Right kidney (tissue), 1 donor: ENCODE results near the gene XRCC5.
"Not testable (repeated sequence)": the region's sequence is repeated elsewhere in the genome, so short reads cannot be mapped to it uniquely, and the experiment has no call there.

Experiments used
- DNase-seq: peaks from one replicate; pipeline ENCODE4 v3.0.0-alpha.2; 2016

The XRCC5 gene

DNA sequence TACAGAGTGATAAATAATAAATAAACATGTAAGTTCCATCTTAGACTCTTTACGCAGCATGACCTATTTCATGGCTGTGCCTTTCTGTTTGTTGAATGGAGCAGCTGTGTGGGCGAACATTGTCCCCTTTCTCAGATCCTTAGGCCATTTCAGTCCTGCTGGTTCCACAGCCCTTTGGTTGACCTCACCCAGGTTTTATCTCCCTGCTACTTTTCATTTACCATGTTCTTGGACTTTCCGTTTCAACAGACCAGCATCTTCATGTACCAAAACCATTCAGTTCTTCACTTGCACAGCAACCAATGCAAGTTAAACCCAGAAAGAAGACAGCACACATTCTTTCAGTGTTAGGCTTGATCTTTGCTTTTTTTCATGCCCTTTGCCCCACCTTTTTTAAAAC, 83.8 kb downstream of the XRCC5 start:
- DNase-seq = no peak

DNA sequence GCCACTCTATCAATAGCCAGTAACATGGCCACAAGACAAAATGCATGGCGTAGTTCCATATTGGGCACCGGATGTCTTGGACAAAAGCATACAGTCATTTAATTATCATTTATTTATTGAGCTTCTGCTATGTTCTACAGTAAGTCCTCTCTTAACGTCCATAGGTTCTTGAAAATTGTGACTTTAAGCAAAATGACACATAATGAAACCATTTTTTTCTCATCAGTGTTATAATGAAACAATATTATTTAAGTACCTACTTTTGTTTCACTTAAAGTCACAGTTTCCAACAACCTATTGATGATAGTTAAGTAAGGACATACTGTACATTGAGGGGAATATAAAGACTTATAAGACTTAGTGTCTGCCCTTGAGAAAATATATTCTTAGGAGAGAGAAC, 84.9 kb downstream of the XRCC5 start:
- no peak for DNase-seq

DNA sequence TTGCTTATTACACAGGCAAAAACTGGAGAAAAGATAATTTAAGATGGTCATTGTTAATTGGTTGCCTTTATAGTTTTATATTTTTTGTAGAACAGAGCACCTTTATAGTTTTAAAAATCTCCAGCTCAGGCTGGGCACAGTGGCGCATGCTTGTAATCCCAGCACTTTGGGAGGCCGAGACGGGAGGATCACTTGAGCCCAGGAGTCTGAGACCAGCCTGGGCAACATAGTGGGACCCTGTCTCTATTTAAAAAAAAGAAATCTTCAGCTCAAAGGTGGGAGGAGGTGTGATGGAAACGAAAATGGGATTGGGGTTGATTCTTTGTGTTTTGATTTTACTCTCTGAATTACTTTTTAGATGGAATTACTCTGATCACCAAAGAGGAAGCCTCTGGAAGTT, 85.4 kb downstream of the XRCC5 start:
- no peak for DNase-seq

DNA sequence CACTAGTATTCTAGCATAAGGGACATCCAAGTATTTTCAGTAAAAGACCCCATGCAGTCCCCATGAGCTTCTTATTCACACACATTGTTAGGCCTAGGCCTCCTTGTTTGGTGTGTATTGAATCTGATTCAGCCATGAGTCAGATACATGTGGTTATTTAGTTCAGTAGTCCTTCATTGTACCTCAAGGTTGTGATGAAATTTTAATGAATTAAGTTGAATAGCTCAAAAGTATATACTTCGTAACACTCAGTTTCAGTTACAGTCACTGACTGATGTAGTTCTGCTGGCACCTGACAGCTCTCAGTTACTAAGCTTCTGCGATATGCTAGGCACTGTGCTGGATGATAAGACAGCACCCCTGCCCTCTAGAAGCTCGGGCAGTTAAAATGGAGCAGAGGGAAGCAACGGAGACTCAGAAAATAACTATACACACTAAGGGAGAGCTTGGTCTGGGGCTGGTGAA, 86.4 kb downstream of the XRCC5 start:
- no peak for DNase-seq

DNA sequence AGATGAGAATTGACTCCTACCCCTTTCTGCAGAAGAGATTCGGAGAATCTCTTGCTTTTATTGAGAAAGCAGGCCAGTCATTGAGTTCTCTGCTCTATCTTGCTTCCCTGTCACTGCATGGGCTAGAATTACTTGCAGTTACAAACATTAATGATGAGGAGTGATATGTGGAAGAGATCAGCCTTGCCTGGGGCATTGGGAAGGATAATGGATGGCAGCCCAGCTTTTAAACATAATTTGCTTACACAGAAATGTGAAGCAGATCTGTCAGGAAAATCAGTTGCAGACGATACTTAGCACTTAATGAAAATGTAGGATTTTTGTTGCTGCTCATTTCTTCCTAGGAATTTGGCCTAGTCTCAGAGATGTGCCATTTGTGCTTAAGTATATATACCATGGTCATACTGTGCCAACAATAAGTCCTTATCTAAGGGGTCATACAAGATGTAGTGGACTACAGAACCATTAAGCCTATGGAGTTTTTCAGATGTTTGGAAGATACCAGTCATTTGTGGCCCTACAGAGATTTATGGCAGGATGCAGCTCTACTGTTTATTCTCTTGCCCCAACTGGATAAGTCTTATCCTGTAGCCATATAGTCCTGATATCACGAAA, 92.7 kb downstream of the XRCC5 start:
- DNase-seq = no peak

DNA sequence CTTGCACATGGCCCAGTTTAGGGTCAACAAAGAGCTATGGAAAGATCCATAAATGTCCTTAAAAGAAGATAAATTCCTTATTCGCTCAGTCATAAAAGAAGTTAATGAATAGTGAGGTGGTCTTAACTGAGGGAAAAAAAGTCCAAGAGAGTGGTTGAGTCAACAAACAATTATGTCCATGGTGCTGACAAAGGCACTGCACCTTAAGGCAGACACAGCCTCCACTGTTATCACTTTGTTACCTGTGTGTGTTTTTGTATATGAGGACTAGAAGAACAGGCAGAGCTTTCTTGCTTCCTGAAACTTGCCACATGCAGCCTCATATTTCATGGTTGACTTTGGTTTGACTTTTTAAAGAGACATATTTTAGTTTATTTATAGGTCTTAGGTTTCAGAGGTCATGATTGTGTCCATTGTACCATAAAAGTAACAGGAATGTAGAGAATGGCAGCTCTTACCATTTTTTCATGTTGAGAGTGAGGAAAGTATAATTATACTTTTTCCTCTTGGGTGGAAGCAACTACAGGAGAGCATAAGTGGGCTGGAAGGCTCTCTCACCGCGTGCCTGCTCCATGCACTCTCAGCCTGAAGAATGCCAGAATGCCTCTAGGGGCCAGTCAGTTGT, 93.6 kb downstream of the XRCC5 start:
- no peak for DNase-seq

DNA sequence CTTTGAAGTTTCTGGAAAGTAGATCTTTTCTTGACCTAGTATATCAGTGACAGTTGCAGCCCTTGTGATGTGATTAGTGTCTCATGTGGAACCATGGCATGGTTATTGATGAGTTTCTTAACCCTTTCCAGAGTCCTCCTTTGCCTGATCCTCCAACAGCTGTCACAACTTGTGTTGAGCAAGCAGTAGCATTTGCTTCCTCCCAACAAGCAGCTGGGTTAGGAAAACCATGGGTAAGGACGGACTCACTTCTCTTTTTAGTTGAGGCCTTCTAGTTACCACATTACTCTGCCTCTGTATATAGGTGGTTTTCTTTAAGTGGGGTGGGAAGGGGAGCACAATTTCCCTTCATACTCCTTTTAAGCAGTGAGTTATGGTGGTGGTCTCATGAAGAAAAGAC, 96.3 kb downstream of the XRCC5 start:
- no peak for DNase-seq

DNA sequence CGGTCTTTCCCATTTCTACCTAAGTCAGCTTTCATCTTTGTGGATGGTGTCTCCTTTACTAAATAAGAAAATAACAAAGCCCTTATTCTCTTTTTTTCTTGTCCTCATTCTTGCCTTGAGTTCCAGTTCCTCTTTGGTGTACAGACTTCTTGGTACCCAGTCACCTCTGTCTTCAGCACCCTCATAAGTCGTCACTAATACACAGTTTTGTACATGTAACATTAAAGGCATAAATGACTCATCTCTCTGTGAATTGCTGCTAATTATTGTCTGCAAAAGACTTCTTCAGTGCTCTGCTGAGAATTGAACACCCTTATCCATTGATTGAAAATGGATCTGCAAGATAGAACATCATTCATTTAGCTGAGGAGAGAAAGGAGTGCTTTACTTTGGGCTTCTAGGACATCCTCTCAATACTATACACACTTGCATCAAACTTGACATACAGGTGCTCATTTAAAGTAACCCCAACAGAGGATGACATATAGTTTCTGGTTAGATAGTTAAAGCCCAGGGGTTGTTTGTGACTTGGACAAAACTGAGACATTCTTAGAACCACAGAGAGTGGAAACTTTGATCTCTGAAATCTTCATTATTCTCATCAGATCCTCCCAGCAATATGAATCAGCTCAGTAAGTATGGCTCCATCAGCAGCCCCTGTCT, 97.0 kb downstream of the XRCC5 start:
- DNase-seq = no peak

DNA sequence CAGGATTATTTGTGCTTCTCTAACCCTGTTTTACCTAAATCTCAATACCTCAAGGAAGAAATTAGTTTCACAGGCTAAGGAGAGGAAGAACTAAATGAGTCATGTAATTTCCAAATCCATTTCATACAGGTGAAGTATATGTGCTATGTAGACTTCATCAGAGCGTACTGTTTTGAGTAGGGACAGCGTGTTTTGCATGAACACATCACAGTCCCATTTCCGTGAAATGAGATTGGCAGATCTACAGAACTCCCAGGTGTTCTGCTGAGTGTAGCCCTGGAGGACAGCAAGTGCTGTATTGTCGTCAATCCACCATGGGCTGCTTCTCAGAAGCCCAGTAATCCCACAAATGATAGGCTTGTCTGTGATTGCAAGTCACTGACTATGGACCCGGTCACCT, 97.7 kb downstream of the XRCC5 start:
- no peak for DNase-seq

DNA sequence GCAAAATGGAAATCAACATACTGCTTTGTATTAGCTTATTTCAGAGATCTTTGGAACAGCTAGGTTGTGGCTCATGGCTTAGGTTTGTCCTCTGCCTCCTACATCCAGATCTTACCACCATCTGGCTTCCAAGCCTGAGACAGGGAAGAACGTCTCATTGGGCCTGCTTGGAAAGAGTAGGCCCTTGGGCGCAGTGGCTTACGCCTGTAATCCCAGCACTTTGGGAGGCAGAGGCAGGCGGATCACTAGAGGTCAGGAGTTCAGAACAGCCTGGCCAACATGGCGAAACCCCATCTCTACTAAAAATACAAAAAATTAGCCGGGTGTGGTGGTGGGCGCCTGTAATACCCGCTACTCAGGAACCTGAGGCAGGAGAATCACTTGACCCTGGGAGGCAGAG, 99.5 kb downstream of the XRCC5 start:
- not testable (repeated sequence) for DNase-seq

DNA sequence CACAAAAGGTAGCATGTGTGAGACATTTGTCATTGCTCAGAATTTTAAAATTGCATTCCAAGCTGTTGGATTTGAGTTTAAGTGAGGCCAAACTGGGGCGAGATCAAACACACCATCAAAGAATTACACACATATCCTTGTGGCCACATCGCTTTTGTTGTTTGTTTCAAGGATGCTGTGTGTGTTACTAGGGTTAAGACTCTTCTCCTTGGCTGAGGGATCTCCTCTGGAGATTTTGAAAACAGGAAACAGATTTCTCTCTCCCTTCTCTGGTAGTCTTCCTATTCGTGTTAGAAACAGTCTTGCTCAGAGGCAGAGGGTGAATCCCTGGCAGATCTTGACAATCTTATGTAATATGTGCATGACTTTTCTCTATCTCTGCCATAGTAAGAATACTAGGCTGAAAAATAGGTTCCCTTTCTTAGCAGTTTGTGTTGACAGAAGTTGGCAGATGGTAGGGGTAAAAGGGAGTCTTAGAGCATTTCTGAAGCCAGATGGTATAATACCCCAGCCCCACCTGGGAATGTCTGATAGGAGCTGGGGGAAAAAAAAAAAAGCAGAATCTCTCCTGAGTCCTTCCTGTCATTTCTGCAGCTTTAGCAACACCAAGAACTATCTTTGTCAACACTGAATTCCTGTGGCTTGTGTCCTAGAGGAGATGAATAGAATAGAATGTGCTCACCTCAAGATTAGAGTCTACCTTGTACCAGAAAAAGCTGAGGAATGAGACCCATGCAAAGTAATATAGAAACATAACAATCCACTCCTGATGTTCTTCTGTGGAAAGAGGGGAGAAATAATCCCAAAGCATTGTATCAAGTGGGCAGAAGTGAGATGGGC, 101.8 kb downstream of the XRCC5 start:
- no peak for DNase-seq

DNA sequence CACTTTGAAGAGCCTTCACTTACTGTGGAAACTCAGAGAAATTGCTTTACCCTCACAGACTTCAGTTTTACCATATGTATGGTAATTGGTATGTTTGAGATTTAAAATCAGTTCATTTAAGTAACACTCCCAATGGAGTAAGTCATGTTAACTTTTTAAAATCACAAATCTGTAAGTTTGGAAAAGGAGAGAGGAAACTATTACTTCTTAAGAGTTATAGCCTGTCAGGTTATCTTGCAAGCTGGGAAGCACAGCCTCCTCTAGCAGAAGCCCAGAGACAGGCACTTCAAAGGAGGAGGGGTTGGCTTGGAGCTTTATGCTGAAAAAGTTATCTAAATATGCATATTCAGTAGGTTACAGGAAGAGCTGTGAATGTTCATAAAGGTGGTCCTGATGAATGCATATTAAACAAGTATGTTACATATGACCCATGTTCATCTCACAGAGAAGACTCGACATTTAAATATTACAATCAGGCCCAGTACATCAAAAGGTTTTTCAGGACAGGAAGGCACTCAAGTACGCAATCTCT, 102.5 kb downstream of the XRCC5 start:
- DNase-seq = no peak

DNA sequence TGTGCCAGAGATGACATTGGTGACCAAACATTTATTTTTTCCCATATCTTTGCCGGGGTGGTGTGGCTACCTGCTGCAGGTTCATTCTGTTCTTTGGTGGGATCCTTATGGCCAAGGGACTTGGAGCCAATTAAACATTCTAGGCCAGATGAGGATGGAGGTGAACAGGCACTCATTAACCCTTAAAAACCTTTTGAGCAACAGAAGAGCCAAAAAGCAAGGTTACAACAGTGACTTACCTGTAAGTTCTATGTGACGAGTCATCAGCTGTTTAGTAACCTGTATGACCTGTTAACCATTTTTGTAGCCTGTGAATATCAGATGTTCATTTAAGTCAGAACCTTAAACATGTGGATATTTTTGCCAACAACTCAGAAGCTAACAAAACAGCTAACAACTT, 105.6 kb downstream of the XRCC5 start:
- no peak for DNase-seq

DNA sequence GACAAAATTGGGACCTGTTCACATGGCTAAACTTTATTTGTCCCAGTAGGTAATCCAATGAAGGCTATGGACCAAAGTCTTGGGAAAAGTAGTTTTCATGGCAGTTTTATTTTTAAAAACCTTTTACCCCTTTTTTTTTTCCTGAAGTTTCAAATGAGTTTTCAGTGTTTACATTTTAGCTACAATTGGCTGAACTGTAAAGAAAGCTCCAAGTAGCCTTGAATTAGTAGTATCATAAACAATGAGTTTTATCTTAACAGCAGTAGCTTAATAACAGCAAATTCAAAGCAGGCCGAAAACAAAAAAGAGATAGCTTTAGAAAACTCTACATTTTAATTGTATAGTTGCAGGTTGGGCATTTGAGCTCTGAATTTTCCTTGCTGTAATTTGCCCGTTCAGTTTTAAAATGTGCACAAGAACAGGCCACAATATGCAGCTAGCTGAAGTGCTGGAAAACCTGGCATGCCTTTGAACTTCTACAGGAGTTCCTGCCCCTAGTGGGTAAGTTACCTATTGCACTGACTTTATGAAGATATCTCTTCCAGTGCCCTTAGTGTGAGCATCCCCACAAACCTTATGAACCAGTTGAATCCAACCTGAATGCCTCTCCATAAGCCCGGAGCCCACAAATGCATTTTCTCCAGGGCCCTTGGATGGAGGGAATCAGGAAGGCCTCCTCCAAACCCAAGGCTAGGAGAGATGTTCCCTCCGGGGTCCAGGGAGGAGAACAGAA, 106.7 kb downstream of the XRCC5 start:
- no peak for DNase-seq

DNA sequence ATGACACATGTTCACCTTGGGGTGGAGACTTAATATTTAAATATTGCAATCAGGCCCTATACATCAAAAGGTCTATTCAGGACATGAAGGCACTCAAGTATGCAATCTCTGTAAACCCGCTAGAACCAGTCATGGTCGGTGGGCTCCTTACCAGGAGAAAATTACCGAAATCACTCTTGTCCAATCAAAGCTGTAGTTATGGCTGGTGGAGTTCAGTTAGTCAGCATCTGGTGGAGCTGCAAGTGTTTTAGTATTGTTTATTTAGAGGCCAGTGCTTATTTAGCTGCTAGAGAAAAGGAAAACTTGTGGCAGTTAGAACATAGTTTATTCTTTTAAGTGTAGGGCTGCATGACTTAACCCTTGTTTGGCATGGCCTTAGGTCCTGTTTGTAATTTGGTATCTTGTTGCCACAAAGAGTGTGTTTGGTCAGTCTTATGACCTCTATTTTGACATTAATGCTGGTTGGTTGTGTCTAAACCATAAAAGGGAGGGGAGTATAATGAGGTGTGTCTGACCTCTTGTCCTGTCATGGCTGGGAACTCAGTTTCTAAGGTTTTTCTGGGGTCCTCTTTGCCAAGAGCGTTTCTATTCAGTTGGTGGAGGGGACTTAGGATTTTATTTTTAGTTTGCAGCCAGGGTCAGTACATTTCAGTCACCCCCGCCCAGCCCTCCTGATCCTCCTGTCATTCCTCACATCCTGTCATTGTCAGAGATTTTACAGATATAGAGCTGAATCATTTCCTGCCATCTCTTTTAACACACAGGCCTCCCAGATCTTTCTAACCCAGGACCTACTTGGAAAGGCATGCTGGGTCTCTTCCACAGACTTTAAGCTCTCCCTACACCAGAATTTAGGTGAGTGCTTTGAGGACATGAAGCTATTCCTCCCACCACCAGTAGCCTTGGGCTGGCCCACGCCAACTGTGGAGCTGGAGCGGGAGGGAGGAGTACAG, 108.1 kb downstream of the XRCC5 start:
- no peak for DNase-seq

DNA sequence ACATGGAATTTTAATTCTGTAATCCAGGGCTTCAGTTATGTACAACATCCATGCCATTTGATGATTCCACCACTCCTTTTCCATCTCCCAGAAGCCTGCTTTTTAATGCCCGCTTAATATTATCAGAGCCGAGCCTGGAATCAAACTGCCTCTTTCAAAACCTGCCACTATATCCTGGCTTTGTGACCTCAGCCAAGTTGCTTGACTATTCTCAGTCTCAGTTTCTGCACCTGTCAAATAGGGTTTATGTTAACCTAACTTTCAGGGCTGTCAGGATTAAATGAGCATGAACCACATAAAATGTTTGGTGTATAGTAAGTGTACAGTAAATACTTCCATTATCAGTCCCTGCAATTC, 108.7 kb downstream of the XRCC5 start:
- no peak for DNase-seq

DNA sequence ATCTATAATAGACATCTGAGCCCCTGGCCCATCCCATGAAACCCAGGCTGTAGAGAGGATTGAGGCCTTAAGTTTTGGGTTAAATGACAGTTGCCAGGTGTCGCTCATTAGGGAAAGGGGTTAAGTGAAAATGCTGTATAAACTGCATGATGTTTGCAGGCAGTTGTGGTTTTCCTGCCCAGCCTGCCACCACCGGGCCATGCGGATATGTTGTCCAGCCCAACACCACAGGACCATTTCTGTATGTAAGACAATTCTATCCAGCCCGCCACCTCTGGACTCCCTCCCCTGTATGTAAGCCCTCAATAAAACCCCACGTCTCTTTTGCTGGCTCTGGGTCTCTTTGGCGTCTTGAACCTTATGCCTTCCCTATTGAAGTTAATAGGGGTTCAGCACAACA, 110.7 kb downstream of the XRCC5 start:
- no peak for DNase-seq

DNA sequence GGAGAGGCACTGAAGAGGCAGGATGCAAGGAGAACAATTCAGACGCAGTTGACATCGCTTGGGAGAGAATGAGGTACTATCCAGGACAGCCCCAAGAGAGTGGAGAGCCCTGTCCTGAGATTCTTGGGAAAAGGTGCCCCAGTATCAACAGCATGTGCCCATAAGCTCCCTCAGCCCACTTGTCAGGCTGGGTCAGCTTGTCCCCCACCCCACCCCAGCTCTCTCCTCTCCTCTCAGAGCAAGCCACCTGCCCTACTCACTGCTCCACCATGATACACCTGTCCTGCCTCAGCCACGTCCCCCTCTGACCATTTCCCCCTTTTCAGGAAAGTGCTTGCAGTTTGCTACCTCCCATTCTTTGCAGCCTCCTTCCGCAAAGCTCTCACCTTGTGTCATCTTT, 111.8 kb downstream of the XRCC5 start:
- DNase-seq = no peak

DNA sequence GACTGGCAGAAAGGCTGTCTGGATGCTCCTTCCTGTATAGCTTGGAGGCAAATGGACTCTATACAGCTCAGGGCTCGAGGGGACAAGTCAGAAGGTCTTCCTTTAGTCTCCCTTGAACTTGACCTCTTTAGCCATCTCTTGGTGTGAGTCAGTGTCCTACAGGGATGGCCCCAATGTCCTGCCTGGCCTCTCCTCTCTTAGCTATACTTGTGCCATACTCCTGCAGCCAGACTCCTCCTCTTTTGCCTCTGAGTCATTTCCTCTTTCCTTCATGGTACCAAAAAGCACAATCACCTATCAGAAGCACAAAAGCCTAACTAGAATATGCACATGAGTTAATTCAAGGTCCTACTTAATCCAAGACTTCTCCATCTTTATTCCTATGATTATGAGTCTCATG, 112.7 kb downstream of the XRCC5 start:
- no peak for DNase-seq

DNA sequence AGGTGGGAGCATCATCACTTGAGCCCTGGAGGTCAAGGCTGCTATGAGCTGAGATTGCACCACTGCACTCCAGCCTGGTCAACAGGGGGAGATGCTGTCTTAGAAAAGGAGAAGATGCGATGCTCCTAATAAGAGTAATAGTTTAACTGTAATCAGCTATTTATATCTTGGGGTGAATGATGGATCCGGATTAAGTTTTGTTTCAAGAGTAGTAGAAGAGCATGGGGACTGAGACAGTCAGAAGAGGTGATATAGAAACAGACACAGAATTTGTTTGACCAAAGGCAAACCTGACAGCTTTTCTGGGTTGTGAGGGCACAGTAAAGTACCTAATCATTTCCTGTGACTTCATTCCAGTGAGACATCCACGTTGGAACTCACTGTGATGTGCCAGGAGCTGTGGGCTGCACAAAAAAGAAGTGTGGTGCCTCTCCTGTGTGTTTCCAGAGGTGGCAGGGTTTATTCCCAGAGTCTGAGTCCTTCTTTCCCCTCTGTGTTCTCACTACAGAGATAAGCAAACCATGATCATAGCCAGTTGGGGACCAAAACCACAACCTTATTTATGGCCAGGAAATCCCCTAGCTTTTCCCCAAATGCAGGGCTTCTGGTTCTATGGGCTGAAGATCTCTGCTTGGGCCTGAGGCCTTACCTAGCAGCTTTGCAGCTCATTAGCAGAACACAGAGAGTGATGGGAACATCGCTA, 113.7 kb downstream of the XRCC5 start:
- DNase-seq = no peak
